Neural progenitor cell (in vitro differentiated cells): ENCODE results near the gene TMPRSS13. TPM values are rescaled to one million over a fixed set of nuclear protein-coding genes. Genes with fewer than 3 reads are reported as not detected.
"Not testable (repeated sequence)": the region's sequence is repeated elsewhere in the genome, so short reads cannot be mapped to it uniquely, and the experiment has no call there.

Source experiments
- DNase-seq: peaks from one replicate; pipeline ENCODE4 v3.0.0-alpha.2; 2016; ENCODE audit warnings: low spot score
- H2AFZ ChIP-seq: fragments of 200-600 bp; sonication (generic); replicated peaks from 2 replicates; pipeline ENCODE4 v1.6.1; 2016; ENCODE audit warnings: antibody characterized with exemption
- H3F3A ChIP-seq: fragments of 200-600 bp; sonication (generic); 2 replicates; pipeline ENCODE4 v1.6.1; 2016; ENCODE audit warnings: antibody characterized with exemption, low read depth
- H3K27ac ChIP-seq: fragments of 200-600 bp; sonication (generic); 2 replicates; pipeline ENCODE4 v1.5.1; 2016; ENCODE audit warnings: mild to moderate bottlenecking
- H3K27me3 ChIP-seq: fragments of 200-600 bp; sonication (generic); 2 replicates; pipeline ENCODE4 v1.6.1; 2016; ENCODE audit warnings: mild to moderate bottlenecking, moderate library complexity
- H3K36me3 ChIP-seq: fragments of 200-600 bp; sonication (generic); 2 replicates; pipeline ENCODE4 v1.5.1; 2016
- H3K4me1 ChIP-seq: fragments of 200-600 bp; sonication (generic); 2 replicates; pipeline ENCODE4 v1.6.1; 2016; ENCODE audit warnings: mixed run types
- H3K4me2 ChIP-seq: fragments of 200-600 bp; sonication (generic); 2 replicates; pipeline ENCODE4 v1.6.1; 2016
- H3K4me3 ChIP-seq: fragments of 200-600 bp; sonication (generic); 2 replicates; pipeline ENCODE4 v1.5.1; 2016
- H3K79me2 ChIP-seq: fragments of 200-600 bp; sonication (generic); 2 replicates; pipeline ENCODE4 v1.6.1; 2016; ENCODE audit warnings: low read depth
- H3K9ac ChIP-seq: fragments of 200-600 bp; sonication (generic); 2 replicates; pipeline ENCODE4 v1.6.1; 2016
- H3K9me3 ChIP-seq: fragments of 200-600 bp; sonication (generic); 2 replicates; pipeline ENCODE4 v1.5.1; 2016; ENCODE audit warnings: low read depth
- H4K20me1 ChIP-seq: fragments of 200-600 bp; sonication (generic); 2 replicates; pipeline ENCODE4 v1.6.1; 2016; ENCODE audit warnings: low read depth
- H3K27ac Mint-ChIP-seq: 3 replicates; pipeline ENCODE4 v1.8.0; 2021; ENCODE audit warnings: mixed read lengths
- H3K27me3 Mint-ChIP-seq: 2 replicates; pipeline ENCODE4 v1.8.0; 2022; ENCODE audit warnings: low read depth, mild to moderate bottlenecking, inconsistent platforms, moderate library complexity, mixed read lengths; ENCODE audit not compliant: insufficient read depth
- H3K36me3 Mint-ChIP-seq: 3 replicates; pipeline ENCODE4 v1.8.0; 2021; ENCODE audit warnings: mixed read lengths
- H3K4me1 Mint-ChIP-seq: 3 replicates; pipeline ENCODE4 v1.8.0; 2021; ENCODE audit warnings: mixed read lengths
- H3K4me3 Mint-ChIP-seq: 3 replicates; pipeline ENCODE4 v1.8.0; 2021; ENCODE audit warnings: mild to moderate bottlenecking, moderate library complexity, mixed read lengths
- H3K9me3 Mint-ChIP-seq: 3 replicates; pipeline ENCODE4 v1.8.0; 2020; ENCODE audit warnings: mixed read lengths
- EZH2 ChIP-seq: fragments of 200-600 bp; sonication (generic); IDR thresholded peaks from 2 replicates; pipeline ENCODE4 v1.6.1; 2017; ENCODE audit warnings: antibody characterized with exemption, mild to moderate bottlenecking, moderate library complexity
- EZH2phosphoT487 ChIP-seq: fragments of 200-600 bp; sonication (generic); IDR thresholded peaks from 2 replicates; pipeline ENCODE4 v1.6.1; 2017; ENCODE audit warnings: antibody characterized with exemption
- total RNA-seq: library from RNA; depleted of rRNA; stranded (reverse); fragments of >200 nt; gene quantifications from 2 replicates; pipeline ENCODE4 v1.2.3, GENCODE V29; 2015; ENCODE audit warnings: low replicate concordance
- TF ChIP-seq, protein P1 (sequence below): fragments of 200-600 bp; sonication (generic); IDR thresholded peaks from 2 replicates; pipeline ENCODE4 v1.5.1; 2017; ENCODE audit warnings: antibody characterized with exemption, mild to moderate bottlenecking

The TMPRSS13 gene
- total RNA-seq: 0.22 TPM in 1 of 2 replicates, not detected in the other

DNA sequence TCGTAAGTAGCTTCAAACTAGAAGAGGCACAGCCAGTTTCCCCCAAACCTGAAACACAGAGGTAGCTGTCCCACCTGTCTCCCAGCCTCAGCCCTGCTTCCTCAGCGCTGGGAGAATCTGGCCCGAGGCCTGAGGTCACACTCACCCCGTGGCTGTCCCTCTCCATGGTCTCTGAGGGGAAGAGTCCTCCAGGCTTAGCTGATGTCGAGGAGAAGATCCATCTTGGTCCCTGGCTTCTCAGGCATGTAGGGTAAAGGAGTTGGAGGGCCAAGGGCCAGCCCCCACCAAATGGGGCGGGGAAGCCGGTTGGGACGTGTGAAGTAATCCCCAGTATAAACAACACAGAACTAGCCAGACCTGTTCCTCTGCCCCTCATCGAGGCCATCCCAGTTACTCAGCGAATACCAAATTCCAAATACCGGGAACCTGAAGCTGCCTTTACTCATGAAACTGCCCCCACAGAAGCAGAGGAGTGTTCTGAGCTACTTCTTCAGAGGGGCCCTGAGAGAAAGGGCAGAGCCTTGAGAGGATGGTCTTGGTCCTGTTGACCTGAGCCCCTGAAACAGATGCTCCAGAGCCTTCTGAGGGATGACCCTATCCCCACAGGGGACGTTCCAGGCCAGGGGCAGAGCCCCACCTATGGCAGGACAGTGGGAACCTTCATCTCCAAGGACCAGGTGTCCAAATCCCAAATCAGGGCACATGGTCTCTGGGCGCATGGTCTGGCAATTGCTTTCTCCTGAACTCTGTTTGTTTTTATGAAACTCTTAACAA lies at the start of gene TMPRSS13:
Gene TMPRSS13 (minus strand): TSS at position 261 of the 774 bp plus-strand sequence. CDS start 95 bp downstream, at position 166.
- peak within 1 kb of the TSS; percentile 81 for H3K27ac Mint-ChIP-seq
- H3K27me3 ChIP-seq: no peaks in the 10 kb centered on the region
- H4K20me1 ChIP-seq: no peaks in the 10 kb centered on the region
- H3K4me3 Mint-ChIP-seq: no peak within 1 kb of the TSS
- no peaks in the 10 kb centered on the region for H3F3A ChIP-seq
- TF ChIP-seq, protein P1, sequence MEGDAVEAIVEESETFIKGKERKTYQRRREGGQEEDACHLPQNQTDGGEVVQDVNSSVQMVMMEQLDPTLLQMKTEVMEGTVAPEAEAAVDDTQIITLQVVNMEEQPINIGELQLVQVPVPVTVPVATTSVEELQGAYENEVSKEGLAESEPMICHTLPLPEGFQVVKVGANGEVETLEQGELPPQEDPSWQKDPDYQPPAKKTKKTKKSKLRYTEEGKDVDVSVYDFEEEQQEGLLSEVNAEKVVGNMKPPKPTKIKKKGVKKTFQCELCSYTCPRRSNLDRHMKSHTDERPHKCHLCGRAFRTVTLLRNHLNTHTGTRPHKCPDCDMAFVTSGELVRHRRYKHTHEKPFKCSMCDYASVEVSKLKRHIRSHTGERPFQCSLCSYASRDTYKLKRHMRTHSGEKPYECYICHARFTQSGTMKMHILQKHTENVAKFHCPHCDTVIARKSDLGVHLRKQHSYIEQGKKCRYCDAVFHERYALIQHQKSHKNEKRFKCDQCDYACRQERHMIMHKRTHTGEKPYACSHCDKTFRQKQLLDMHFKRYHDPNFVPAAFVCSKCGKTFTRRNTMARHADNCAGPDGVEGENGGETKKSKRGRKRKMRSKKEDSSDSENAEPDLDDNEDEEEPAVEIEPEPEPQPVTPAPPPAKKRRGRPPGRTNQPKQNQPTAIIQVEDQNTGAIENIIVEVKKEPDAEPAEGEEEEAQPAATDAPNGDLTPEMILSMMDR: no peak
- TF ChIP-seq EZH2phosphoT487 (no peak), EZH2 (no peak)
- H3K9me3 ChIP-seq: no peaks in the 10 kb centered on the region
- H3K79me2 ChIP-seq: no peaks in the 10 kb centered on the region
- H3K4me3 ChIP-seq: no peak within 1 kb of the TSS
- H3K27ac ChIP-seq: no peak within 1 kb of the TSS
- no peak within 1 kb of the TSS for H3K9ac ChIP-seq
- H3K4me2 ChIP-seq: no peak within 1 kb of the TSS
- no peaks in the 10 kb centered on the region for H3K4me1 ChIP-seq
- peaks cover 38% of the 10 kb centered on the region for H3K4me1 Mint-ChIP-seq
- H3K9me3 Mint-ChIP-seq: no peaks in the 10 kb centered on the region
- DNase-seq: no peak
- no peaks in the 10 kb centered on the region for H3K36me3 ChIP-seq
- no peaks in the 10 kb centered on the region for H3K36me3 Mint-ChIP-seq
- peaks cover 5% of the 10 kb centered on the region for H3K27me3 Mint-ChIP-seq
- no peak within 1 kb of the TSS for H2AFZ ChIP-seq

DNA sequence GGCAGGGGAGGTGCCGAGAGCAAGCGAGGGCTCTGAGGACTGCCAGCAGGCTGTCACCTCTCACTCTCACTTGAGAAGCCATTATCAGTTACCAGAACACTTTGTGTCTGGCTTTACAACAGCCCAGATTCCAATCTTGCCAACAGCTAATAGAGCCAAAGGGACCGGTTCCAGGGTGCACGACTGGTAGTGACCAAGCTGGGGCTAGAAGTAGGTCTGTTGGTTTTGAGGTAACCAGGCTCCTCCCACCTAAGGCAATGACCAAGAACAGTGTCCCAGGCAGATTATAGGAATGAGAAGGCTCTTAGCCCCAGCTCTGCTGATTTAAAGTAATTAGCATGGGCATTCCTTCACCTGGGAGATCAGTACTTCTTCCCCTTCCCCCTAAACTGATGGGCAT lies 49.8 kb upstream of the TMPRSS13 start:
- Histone ChIP-seq H3K4me1 (no peaks in the 10 kb centered on the region), H3K9me3 (no peaks in the 10 kb centered on the region), H4K20me1 (no peaks in the 10 kb centered on the region), H3K79me2 (no peaks in the 10 kb centered on the region), H3K4me2 (no peak overlapping the region), H2AFZ (no peak overlapping the region), H3K4me3 (no peak overlapping the region), H3K9ac (no peak overlapping the region), H3K27me3 (peaks cover under 1% of the 10 kb centered on the region), H3K36me3 (no peaks in the 10 kb centered on the region), H3K27ac (no peak overlapping the region), H3F3A (no peaks in the 10 kb centered on the region)
- Mint-ChIP-seq H3K27ac (no peak overlapping the region), H3K27me3 (peaks cover 2% of the 10 kb centered on the region), H3K4me1 (no peaks in the 10 kb centered on the region), H3K4me3 (no peak overlapping the region), H3K36me3 (no peaks in the 10 kb centered on the region), H3K9me3 (no peaks in the 10 kb centered on the region)
- no peak for TF ChIP-seq EZH2phosphoT487
- TF ChIP-seq, protein P1: no peak
- TF ChIP-seq EZH2: no peak
- DNase-seq: no peak

DNA sequence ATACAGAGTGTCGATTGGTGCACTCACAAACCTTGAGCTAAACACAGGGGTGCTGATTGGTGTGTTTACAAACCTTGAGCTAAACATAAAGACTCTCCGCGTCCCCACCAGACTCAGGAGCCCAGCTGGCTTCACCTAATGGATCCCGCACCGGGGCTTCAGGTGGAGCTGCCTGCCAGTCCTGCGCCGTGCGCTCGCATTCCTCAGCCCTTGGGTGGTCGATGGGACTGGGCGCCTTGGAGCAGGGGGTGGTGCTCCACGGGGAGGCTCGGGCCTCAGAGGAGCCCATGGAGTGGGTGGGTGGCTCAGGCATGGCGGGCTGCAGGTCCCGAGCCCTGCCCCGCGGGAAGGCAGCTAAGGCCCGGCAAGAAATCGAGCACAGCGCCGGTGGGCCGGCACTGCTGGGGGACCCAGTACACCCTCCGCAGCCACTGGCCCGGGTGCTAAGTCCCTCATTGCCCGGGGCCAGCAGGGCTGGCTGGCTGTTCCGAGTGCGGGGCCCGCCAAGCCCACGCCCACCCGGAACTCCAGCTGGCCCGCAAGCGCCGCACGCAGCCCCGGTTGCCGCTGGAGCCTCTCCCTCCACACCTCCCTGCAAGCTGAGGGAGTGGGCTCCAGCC lies 49.2 kb upstream of the TMPRSS13 start:
- not testable (repeated sequence) for H3K9ac ChIP-seq, H3K4me1 Mint-ChIP-seq, H3K27me3 Mint-ChIP-seq, H3K9me3 ChIP-seq, H3K27ac ChIP-seq, H3F3A ChIP-seq, H3K27me3 ChIP-seq, H3K4me3 ChIP-seq, H3K36me3 ChIP-seq, DNase-seq, H3K9me3 Mint-ChIP-seq, H3K4me3 Mint-ChIP-seq, H3K4me2 ChIP-seq, H3K27ac Mint-ChIP-seq, H3K4me1 ChIP-seq, H3K36me3 Mint-ChIP-seq, H4K20me1 ChIP-seq, H3K79me2 ChIP-seq, H2AFZ ChIP-seq

DNA sequence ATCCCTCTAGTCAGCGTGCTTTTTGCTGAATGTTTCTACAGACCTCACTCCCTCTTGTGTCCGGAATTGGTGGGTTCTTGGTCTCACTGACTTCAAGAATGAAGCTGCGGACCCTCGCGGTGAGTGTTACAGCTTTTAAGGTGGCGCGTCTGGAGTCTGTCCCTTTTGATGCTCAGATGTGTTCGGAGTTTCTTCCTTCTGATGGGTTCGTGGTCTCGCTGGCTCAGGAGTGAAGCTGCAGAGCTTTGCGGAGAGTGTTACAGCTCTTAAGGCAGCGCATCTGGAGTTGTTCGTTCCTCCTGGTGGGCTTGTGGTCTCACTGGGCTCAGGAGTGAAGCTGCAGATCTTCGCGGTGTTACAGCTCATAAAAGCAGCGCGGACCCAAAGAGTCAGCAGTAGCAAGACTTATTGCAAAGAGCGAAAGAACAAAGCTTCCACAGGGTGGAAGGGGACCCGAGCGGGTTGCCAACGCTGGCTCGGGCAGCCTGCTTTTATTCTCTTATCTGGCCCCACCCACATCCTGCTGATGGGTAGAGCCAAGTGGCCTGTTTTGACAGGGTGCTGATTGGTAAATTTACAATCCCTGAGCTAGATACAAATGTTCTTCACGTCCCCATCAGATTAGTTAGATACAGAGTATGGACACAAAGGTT lies 48.5 kb upstream of the TMPRSS13 start:
- not testable (repeated sequence) for H3K79me2 ChIP-seq, H3K9ac ChIP-seq, H3K4me3 ChIP-seq, H3K9me3 Mint-ChIP-seq, H3K27ac ChIP-seq, H3K4me1 ChIP-seq, H3K4me1 Mint-ChIP-seq, H3K4me3 Mint-ChIP-seq, H3K27me3 ChIP-seq, H3K36me3 Mint-ChIP-seq, H2AFZ ChIP-seq, H3F3A ChIP-seq, H3K36me3 ChIP-seq, H3K9me3 ChIP-seq, DNase-seq, H4K20me1 ChIP-seq, H3K4me2 ChIP-seq, H3K27me3 Mint-ChIP-seq
- peak overlapping the region; percentile 22 for H3K27ac Mint-ChIP-seq
